Activated T-cell treated with anti-CD3 and anti-CD28 coated beads for 1 hour (primary cell): ENCODE data around the gene SLC13A3.

Source experiments
- DNase-seq: peaks from one replicate; pipeline ENCODE4 v3.0.0-alpha.2; 2020; ENCODE audit warnings: low read depth

The SLC13A3 gene, protein sequence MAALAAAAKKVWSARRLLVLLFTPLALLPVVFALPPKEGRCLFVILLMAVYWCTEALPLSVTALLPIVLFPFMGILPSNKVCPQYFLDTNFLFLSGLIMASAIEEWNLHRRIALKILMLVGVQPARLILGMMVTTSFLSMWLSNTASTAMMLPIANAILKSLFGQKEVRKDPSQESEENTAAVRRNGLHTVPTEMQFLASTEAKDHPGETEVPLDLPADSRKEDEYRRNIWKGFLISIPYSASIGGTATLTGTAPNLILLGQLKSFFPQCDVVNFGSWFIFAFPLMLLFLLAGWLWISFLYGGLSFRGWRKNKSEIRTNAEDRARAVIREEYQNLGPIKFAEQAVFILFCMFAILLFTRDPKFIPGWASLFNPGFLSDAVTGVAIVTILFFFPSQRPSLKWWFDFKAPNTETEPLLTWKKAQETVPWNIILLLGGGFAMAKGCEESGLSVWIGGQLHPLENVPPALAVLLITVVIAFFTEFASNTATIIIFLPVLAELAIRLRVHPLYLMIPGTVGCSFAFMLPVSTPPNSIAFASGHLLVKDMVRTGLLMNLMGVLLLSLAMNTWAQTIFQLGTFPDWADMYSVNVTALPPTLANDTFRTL

DNA sequence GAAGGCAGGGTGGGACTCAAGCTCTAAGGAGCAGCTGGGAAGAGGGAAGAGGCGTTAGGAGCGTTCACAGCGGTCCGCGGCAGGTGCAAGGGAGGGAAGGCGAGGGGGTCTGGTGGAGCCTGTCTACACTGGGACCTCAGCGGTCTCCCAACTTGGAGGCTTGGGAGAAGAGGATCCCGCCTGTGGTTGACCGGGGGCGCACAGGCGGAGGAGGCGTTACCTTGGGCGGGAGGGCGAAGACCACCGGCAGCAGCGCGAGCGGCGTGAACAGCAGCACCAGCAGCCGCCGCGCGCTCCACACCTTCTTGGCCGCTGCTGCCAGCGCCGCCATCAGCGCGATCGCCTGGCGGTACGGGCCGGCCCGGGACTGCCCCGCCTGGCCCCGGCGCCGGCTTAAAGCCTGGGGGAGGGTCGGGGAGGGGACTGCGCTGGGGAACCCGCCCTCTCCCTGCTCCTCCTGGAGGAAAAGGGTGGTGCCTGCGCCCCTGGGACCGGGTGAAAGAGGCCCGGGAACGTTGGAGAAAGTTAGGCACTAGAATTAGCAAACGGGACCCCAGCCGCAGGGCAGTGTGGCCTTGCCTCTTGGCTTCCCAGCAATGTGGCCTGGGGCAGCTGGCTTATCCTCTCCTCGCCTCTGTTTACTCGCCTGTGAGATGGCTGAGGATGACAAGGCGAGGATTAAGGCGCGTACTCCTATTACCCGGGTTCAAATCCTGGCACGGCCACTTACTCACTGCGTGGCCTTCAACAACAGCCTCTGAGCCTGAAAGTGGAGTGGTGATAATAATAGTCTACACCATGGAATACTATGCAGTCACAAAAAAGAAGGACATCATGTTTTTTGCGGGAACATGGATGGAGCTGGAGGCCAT is at the start of gene SLC13A3:
TSS of gene SLC13A3 (minus strand) at position 369 of the 872 bp plus-strand sequence. CDS start at position 331, 38 bp downstream.
- DNase-seq = no peak

DNA sequence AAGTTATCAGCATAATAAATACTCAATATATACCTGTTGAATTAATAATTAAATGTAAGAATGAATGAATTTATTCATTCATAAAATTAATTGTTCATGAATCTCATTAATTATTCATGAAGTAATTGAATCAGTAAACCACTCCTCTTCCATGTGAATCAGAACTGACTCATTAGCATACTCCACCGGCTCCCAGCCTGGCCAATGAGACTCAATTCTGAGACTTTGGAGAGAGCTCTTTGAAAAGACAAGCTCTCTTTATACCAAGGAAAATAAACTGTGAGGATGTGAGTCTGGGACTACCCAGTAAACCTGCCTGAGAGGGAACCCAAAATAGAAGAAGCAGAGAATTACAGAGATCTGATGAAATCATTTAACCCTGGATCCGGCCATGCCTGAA is 49.8 kb upstream of the SLC13A3 start:
- no peak for DNase-seq

DNA sequence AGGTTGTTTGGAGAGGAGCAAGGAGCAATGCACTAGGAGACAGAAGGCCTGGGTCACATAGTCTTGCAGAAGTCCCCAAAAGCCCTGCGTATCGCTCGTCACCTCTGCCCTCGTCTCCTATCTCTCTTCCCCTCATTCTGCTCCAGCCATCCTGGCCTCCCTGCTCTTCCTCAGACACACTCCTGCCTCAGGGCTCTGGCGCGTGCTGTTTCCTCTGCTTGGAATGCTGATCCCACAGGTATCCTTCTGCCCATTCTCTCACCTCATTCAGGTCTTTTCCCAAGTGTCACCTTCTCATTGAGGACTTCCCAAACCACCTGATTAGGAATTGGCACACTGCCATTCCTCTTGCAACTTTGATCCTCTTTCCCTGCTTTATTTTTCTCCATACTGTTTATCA is 49.2 kb upstream of the SLC13A3 start:
- DNase-seq = no peak

DNA sequence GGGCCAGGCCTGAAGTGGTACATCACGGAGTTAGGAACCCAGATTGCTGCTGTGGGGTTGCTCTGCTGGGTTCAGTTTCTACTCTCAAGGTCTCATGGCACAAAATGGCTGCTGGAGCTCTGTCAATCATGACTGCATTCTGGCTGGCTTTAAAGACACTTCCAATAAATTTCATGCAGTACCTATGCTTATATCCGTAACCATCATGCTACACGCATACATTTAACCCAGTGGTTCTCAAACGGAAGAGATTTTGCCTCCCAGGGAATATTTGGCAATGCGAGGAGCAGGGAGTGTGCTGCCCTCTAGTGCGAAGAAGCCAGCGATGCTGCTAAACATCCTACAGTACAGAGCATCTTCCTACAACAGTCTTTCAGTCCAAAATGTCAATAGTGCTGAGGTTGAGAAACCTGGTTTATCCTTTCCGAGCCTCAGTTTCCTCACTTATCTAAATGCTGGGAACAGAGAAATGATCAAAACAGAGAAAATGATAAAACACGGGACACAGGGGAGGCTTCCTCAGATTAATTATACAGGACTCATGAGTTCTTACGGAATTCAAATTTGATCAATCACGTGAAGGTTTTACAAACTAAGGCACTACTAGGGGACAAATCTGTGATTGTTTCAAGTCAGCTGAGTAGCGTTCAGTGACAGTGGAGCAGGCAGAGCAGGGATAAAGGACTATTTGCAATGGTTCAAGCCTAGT is 48.5 kb upstream of the SLC13A3 start:
- DNase-seq = no peak

DNA sequence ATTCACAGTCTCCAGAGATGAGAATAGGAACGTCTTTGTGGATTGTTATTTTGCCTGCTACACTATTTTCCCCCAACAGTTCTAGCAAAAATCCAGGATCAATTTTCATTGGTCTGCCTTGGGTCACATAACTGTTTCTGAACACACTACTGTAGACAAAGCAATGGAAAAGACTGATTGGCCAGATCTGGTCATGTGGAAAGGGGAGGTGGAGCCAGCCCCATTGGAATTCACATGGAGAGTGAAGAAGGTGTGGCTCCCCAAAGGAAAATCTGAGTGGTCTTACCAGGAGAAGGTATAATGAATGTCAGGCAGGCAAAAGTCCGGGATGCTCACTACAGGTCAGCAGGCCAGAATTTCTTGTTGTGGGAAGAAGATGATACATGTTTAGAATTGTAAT is 47.5 kb upstream of the SLC13A3 start:
- DNase-seq = no peak

DNA sequence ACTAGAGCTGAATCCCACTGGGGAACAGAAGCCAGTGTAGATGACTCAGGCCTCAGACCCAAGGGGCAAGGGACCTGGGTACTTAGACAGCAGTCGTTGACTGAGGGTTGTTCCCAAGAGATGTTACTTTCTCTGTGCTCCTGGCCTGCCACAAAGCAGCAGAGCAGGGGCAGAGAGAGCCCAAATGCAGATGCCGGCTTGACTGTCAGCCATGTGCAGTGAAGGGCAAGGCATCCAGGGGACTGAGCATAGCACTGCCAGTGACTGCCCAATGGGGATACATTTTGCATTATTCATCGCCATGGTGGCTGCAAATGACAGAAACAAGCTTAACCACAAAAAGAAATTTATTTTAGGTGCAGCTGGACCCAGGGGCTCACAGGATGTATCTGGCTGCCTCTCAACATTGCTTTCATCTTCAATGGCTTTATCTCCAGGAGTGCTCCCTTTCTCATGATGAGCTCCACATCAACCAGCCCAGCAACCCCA is 45.6 kb upstream of the SLC13A3 start:
- no peak for DNase-seq

DNA sequence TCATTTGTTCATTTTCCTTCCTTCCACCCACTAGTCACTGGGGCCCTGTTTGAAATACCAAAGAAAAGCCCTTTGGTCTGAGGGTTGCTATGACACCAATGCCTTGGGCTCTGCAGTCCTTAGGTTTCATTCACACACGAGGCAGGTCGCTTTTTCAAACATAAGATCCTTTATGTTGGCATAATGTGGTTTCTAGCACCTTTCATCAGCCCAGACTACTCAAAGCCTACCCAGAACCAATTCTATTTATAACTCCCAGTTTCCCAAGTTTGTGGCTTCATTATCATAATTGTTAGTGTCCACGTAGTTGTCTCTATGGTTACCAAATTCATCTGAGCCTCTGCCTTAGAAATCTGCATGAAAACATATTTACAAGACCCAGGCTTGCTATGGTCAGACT is 44.6 kb upstream of the SLC13A3 start:
- no peak for DNase-seq

DNA sequence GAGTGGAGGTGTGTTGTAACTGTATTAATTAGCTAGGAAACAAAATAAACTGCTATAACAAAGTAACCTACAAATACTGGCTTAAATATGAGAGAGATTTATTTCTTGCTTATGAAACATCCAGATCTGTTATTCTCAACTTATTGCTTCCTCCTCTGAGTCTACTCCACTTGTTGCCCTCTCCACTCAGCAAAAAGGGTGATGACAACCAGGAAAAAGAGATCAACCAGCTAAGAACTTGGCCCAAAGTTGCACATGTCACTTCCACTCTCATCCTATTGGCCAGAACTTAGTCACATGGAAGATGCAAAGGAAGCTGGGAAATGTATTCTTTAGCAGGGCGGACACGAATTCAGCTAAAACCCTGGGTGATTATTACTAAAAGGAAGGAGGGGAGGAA is 43.2 kb upstream of the SLC13A3 start:
- DNase-seq = no peak

DNA sequence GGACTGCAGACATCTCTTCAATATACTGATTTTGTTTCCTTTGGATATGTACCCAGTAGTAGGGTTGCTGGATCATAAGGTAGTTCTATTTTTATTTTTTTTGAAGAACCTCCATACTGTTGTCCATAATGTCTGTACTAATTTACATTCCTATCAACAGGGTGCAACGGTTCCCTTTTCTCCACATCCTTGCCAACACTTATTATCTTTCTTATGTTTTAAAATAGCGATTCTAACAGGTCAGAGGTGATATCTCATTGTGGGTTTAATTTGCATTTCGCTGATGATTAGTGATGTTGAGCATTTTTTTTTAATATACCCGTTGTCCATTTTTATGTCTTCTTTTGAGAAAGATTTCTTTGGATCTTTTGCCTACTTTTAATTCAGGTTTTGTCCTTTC is 39.9 kb upstream of the SLC13A3 start:
- no peak for DNase-seq

DNA sequence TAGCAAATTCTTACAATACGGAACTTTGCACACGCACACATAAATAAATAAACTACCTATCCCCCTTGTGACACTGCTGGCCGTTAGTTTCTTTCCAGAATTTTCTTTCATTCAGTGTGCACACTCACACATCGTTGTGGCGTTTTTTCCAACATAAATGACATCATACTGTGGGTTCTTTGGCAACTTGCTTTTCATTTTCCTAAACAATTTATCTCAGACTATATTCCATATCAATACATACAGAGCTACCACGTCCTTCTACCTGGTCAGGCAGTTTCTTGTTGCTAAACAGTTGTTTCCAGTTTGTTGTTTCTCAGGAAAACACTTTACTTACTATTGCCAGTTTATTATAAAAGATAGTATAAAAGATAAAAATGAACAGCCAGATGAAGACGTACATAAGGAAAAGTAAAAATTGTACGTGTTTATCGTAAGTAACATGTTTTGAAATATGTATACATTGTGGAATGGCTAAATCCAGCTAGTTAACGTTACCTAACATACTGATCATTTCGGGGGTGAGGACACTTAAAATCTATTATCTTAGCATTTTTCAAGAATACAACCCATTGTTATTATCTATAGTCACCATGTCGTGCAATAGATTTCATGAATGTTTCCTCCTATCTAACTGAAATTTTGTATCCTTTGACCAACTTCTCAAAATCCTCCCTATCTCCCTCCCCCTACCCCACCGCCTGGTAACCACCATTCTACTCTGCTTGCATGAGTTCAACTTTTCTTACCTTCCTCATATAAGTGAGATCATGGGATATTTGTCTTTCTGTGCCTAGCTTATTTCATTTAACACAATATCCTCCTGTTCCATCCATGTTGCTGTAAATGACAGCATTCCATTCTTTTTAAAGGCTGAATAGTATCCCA is 39.2 kb upstream of the SLC13A3 start:
- DNase-seq = no peak

DNA sequence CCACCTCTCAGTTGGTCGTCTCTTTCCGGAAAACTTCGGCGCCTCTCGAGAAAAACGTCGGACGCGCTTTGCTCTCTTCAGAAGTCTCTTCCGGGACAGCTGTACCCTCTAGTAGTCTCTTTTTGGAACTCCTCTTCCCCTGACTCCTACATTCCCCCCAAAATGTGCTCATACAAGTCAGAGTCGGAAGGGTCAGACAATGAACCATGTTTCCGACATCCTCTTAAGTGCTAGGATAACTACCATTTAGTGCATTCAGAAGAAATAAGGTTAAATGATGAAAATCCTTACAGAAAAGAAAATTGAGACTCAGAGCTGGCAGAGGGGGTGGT is 38.5 kb upstream of the SLC13A3 start:
- DNase-seq = no peak

DNA sequence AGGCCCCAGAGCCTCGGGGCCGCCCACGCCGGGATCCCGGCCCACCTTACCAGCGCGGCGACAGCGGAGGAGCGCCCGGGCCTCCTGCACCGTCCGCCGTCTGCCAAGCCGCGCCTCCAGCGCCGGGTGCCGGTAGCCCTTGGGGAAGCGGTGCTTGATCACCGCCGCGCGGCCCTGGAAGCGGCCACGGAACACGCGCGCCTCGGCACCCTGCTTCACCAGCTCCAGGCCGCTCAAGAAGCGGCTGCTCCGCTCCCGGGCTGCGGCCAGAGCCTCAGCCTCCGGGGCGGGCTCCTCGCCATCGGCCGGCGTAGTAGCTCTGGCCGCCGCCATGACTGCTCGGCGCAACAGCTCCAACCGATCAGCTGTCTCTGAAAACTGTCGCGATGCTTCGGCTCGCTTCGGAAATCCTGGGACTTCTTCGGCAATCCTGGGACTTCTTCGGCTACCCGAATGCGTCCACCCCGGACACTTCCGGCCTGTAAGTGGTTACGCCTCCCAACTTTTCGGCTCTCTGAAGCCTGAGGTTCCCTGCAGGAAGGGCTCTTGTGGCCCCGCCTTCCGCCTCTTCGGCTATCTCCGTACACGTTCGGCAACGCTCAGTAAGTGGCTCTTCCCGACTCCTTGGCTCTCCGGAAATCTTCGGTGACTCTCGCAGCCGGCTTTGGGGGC is 38.0 kb upstream of the SLC13A3 start, which contains the start of gene TP53RK:
TSS of gene TP53RK (minus strand) at position 363 of the 672 bp plus-strand sequence. CDS start at position 333, 30 bp downstream.
- peak; percentile 91 for DNase-seq

DNA sequence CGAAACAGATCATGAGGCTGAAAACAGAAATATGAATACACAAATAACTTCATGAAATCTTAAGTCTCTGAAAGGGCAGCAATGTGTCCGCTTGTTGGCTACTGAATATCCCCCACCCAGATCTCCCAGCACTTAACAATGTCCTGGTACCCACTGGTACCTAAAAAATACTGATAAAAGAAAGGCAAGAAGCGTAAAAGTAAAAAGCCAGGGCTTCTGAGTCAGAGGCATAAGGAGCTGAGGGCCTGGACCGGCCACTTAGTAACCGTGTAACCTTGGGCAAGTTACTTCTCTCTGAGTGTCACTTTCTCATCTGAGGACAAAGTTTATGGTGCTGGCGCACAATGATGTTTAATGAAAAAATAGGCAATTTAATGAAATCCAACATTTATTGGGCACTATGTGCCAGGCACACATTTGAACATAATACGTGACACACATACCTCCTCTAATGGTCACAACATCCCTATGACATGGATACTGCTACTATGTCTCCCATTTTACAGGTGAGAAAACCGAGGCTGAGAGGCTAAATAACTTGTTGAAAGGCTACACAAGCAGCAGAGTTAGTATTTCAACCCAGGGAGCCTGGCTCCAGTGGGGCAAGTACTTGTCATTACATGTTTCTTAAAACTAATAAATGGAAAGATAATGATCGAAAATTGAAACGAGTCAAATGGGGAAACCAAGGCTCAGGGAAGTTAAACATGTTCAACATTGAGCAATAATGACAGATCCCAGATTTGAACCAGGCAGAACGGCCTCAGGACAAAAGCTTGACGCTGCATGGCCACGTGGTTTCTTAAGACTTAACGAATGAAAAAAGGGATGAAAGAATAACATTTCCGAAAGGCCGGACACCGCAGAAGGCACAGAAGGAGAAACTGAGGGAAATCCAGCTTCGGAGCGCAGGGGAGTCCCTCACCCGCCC is 37.2 kb upstream of the SLC13A3 start:
- DNase-seq = no peak

DNA sequence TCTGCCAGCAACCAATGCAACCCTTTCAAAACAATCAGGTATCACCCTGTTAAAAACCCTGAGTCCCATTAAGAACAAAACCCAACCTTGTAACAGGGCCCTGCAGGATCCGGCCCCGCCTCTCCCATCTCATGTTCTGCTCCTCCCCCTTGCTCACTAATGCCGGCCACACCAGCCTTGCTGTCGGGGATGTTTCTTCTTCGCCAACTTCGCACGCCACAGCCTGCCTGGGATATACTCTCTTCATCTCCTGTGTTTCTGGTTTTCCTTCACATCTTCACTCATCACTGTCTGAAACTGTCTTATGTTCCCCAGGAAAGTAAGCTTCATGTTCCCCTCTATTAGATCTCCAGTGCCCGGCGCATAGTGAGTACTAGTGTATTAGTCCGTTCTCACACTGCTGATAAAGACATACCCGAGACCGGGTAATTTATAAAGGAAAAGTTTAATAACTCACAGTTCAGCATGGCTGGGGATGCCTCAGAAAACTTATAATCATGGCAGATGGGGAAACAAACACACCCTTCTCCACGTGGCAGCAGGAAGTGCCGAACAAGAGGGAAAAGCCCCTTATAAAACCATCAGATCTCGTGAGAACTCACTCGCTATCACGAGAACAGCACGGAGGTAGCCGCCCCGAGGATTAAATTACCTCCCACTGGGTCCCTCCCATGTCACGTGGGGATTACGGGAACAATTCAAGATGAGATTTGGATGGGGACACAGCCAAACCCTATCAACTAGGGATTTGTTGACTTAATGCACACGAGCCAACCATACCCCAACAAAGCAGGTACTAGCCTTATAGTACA is 32.9 kb upstream of the SLC13A3 start:
- DNase-seq = no peak

DNA sequence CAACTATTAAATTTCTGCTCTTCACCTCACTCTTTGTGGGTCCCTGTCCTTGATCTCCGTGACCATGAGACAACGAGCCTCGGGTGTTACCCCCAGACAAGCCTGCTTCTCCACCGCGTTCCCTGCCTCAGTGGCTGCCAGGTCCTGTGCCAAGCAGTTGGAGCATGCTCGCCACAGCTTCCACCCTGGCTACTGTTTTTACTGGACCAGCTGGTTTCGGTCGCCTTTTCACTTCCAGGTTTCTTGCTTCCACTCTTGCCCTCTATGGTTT is 32.3 kb upstream of the SLC13A3 start:
- DNase-seq = no peak

DNA sequence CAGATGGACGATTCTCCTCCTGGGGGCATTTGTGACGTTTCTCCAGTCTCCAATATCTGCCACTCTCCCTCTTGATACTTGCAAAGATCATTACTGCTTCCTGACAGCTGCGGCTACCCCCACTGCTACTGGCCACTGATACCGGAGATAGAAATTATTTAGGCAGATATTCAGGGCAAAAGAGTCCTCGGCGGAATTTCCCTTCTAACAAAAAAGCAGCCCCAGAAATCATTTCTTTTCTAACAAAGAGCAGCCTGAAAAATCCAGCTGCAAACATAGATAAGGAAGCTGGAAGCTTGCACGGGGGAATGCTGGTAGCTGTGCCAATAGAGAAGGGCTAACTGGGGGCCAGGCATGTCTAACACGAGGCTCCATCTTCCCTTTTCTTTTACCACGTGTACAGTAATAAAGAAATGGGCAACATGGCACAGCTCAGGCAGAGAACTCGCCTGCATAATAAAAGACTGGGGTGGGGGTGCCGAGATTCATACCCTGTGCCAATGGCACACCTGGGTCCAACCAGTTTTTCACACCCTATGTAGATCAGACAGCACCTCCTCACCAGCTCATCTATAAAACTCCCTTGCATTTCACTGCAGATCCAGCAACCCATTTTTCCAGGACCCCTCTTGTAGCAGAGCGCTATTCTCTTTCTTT is 31.9 kb upstream of the SLC13A3 start:
- DNase-seq = no peak

DNA sequence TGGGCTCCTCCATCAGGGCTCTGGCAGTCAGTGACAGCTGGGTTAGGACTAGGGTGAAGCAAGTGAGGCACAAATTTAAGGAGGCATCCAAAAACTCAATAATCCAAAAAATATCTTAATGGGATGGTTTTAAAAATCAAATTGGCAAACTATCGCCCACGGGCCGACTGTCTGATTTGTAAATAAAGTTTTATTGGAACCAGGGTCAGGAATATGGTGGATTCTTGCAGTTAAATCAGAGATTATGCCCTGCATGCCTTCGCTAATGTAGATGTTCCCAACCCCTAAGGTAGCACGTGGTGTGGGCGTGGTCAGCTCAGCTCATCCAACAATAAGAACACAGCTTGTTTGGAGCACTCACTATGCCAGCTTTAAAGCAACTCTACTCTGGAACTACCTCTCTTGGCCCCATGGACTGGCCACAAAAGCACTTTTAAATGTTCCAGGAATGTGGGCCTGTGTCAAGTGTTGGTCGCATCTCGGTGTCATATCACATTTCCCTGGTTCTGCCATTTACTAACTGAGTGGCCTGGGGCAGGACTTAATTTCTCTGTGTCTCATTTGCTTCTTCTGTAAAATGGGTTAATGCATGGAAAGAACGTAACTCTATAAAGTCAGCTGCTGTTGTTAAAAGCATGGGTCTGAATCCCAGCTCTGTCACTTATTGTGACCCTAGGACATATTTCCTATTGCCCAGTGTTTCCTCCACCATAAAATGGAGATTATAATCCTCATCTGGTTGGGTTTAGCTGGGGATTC is 31.0 kb upstream of the SLC13A3 start:
- no peak for DNase-seq
